Esophagus muscularis mucosa (tissue), 4 donors: Measurements from ENCODE around the gene BANK1. TPM values are rescaled to one million over a fixed set of nuclear protein-coding genes. Genes with fewer than 3 reads are reported as not detected.

Experiments
- DNase-seq: peaks from one replicate; pipeline ENCODE4 v3.0.0-alpha.2; 2017; ENCODE audit errors: extremely low spot score
- H3K27ac ChIP-seq, 4 donors: fragments of 200-600 bp; sonication (generic); replicated peaks in 1 of 4; 1 replicate in 3 of 4; 2 replicates in 1 of 4; pipeline ENCODE4 v1.5.1; 2016 to 2019; ENCODE audit warnings: mild to moderate bottlenecking in 1 of 4
- H3K27me3 ChIP-seq, 4 donors: fragments of 200-600 bp; sonication (generic); one replicate each; pipeline versions ENCODE4 v1.5.1 to v1.6.0; 2016 to 2019
- H3K36me3 ChIP-seq, 4 donors: fragments of 200-600 bp; sonication (generic); one replicate each; pipeline ENCODE4 v1.5.1; 2016 to 2019
- H3K4me1 ChIP-seq, 4 donors: fragments of 200-600 bp; sonication (generic); one replicate each; pipeline ENCODE4 v1.5.1; 2016 to 2019
- H3K4me3 ChIP-seq, 4 donors: fragments of 200-600 bp; sonication (generic); 1 replicate in 2 of 4; 2 replicates in 2 of 4; pipeline ENCODE4 v1.5.1; 2016 to 2019; ENCODE audit warnings: mild to moderate bottlenecking in 4 of 4, moderate library complexity in 1 of 4
- H3K9me3 ChIP-seq, 4 donors: fragments of 200-600 bp; sonication (generic); 1 replicate in 3 of 4; 2 replicates in 1 of 4; pipeline ENCODE4 v1.5.1; 2016 to 2019
- EP300 ChIP-seq: sonication (generic); formaldehyde crosslinking; IDR thresholded peaks from one replicate; pipeline ENCODE4 v1.6.1; 2017; ENCODE audit warnings: antibody characterized with exemption
- POLR2A ChIP-seq: fragments of 450-650 bp; IDR thresholded peaks from one replicate; pipeline ENCODE4 v1.6.1; 2017; ENCODE audit warnings: antibody characterized with exemption, moderate library complexity, mild to moderate bottlenecking, low read depth
- POLR2AphosphoS5 ChIP-seq, 2 donors: sonication (generic); formaldehyde crosslinking; IDR thresholded peaks; one replicate each; pipeline ENCODE4 v1.6.1; 2017; ENCODE audit warnings: antibody characterized with exemption in 2 of 2
- WGBS: methylation state at CpG from one replicate; pipeline ENCODE4 v1.1.5; 2018; 5-methylcytosine and 5-hydroxymethylcytosine counted together
- intact Hi-C: fragments of 100-400 bp; cut with DNase I; formaldehyde crosslinking; loops from one replicate; pipeline ENCODE4 v1.15.1; 2023
- total RNA-seq, 4 donors: library from RNA; depleted of rRNA; stranded (reverse); fragments of >200 nt; gene quantifications; one replicate each; pipeline versions ENCODE4 v1.1.0 to v1.2.1, GENCODE V29; 2016
- TF ChIP-seq, protein P1 (sequence below), 3 experiments: fragments of 200-600 bp in 2 of 3; fragments of 450-650 bp in 1 of 3; sonication (generic) in 2 of 3; IDR thresholded peaks; one replicate each; pipeline ENCODE4 v1.5.1; 2017 to 2019; ENCODE audit warnings: antibody characterized with exemption in 3 of 3, mild to moderate bottlenecking in 2 of 3, moderate library complexity in 1 of 3

BANK1 gene
- total RNA-seq, 4 donors from 2014 or later = 0.45 to 2.7 (median 0.96) TPM

DNA sequence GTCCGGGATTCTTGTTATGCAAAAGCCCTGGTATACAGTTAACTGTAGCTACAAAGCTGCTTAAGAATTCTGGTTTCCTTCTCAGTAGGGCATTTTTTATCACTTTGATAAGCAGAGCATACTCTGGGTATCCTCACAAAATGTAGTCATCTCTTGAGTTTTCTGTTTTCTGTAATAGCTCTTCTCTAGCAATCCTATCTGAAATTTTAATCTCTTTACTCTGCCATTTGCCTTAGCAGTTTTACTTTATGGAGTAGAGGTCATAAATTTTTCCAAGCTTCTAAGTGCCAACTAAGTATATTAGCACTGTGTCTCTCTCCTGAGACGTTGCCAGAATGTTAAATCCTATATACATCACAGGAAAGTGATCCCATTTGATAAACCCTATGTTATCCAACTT, 28.0 kb upstream of the BANK1 start:
- no peak overlapping the region for H3K4me3 ChIP-seq
- no peak for DNase-seq
- H3K27me3 ChIP-seq = no peaks in the 10 kb centered on the region
- peaks cover 0 to 5% (median 0%) of the 10 kb centered on the region in 4 donors for H3K9me3 ChIP-seq
- intact Hi-C loops = no loop called here
- H3K27ac ChIP-seq = no peak overlapping the region
- no peaks in the 10 kb centered on the region for H3K4me1 ChIP-seq
- H3K36me3 ChIP-seq = no peaks in the 10 kb centered on the region
- TF ChIP-seq POLR2A = no peak
- TF ChIP-seq EP300 = no peak
- TF ChIP-seq, protein P1, sequence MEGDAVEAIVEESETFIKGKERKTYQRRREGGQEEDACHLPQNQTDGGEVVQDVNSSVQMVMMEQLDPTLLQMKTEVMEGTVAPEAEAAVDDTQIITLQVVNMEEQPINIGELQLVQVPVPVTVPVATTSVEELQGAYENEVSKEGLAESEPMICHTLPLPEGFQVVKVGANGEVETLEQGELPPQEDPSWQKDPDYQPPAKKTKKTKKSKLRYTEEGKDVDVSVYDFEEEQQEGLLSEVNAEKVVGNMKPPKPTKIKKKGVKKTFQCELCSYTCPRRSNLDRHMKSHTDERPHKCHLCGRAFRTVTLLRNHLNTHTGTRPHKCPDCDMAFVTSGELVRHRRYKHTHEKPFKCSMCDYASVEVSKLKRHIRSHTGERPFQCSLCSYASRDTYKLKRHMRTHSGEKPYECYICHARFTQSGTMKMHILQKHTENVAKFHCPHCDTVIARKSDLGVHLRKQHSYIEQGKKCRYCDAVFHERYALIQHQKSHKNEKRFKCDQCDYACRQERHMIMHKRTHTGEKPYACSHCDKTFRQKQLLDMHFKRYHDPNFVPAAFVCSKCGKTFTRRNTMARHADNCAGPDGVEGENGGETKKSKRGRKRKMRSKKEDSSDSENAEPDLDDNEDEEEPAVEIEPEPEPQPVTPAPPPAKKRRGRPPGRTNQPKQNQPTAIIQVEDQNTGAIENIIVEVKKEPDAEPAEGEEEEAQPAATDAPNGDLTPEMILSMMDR (IDR thresholded peaks at IDR 0.05) = no peak
- TF ChIP-seq POLR2AphosphoS5 (IDR thresholded peaks at IDR 0.05) = no peak
- WGBS = 50% methylated on average over 2 of the region's 2 CpGs

DNA sequence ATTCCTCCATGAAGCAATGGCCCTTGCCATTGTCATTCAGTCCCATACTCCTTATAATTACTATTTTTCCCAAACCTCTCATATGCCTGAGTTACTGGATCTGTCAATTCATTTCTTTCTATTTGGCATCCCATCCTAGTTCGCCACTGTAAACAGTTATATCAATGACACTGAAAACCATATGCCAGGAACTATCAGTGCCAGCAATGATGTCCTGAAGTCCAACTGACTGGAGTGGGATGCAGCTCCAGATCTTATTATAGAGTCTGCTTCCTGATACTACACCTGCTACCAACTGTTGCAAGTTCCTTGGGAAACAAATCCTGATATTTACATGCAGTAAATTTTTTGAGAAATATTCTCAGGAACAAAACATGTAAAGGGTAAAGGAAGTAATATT, 27.0 kb upstream of the BANK1 start:
- TF ChIP-seq EP300 = no peak
- no peak for TF ChIP-seq POLR2A
- TF ChIP-seq POLR2AphosphoS5 (IDR thresholded peaks at IDR 0.05) = no peak
- TF ChIP-seq, protein P1 (IDR thresholded peaks at IDR 0.05) = no peak
- H3K9me3 ChIP-seq = peaks cover 0 to 6% (median 0%) of the 10 kb centered on the region in 4 donors
- no peaks in the 10 kb centered on the region for H3K4me1 ChIP-seq
- WGBS = 88% methylated on average over 1 of the region's 1 CpG
- intact Hi-C loops = no loop called here
- no peaks in the 10 kb centered on the region for H3K36me3 ChIP-seq
- no peaks in the 10 kb centered on the region for H3K27me3 ChIP-seq
- no peak overlapping the region for H3K27ac ChIP-seq
- no peak overlapping the region for H3K4me3 ChIP-seq
- no peak for DNase-seq

DNA sequence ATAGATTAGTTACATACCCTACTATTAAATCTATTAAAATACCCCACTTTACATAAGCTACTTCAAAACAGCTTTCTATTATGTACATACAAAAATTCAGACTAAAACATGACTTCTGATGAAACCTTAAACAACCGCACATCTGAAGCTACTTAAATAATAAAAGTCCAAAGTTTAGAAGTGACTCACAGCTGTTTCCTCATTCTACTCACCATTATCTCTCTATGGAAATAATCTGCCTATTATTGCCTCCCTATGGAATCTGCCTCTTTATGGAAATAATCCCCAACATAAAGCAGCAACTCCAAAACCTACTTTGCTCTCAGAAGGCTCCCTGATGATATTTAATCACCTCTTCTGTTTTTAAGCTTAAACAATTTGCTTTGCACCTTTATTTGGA, 15.7 kb upstream of the BANK1 start:
- no peak for TF ChIP-seq EP300
- TF ChIP-seq POLR2AphosphoS5 (IDR thresholded peaks at IDR 0.05) = no peak
- TF ChIP-seq, protein P1 (IDR thresholded peaks at IDR 0.05) = no peak
- TF ChIP-seq POLR2A = no peak
- Histone ChIP-seq H3K27me3 (no peaks in the 10 kb centered on the region), H3K27ac (no peak overlapping the region), H3K4me3 (no peak overlapping the region), H3K36me3 (no peaks in the 10 kb centered on the region), H3K9me3 (peaks cover 0 to 16% (median 8%) of the 10 kb centered on the region in 4 donors), H3K4me1 (no peaks in the 10 kb centered on the region)
- intact Hi-C loops = no loop called here
- WGBS = 67% methylated on average over 1 of the region's 1 CpG
- no peak for DNase-seq

DNA sequence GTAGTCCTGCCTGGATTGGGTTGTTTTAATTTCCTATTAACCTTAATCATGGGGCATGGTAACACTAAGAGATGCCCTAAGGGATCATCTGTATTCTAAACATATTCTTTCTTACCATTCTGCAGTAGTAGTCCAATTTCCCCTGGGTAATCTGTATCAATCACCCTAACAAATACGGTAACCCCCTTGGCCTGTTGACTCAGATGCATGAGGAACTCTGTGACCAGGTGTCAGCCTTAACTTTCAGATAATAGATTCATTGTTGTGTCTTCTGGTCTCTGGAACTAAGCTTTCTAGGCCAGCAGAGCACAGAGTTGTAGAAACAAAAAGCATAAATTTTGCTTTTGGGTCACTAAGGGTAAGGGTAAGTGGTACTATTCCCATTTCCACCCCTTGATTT, 13.1 kb upstream of the BANK1 start:
- H3K9me3 ChIP-seq = peaks cover 0 to 2% (median 2%) of the 10 kb centered on the region in 4 donors
- H3K4me1 ChIP-seq = no peaks in the 10 kb centered on the region
- H3K4me3 ChIP-seq = no peak overlapping the region
- DNase-seq = no peak
- intact Hi-C loops = no loop called here
- H3K27me3 ChIP-seq = no peaks in the 10 kb centered on the region
- H3K27ac ChIP-seq = no peak overlapping the region
- TF ChIP-seq POLR2AphosphoS5 (IDR thresholded peaks at IDR 0.05) (no peak), EP300 (no peak), POLR2A (no peak)
- TF ChIP-seq, protein P1 (IDR thresholded peaks at IDR 0.05) = no peak
- WGBS = 100% methylated on average over 1 of the region's 1 CpG
- H3K36me3 ChIP-seq = no peaks in the 10 kb centered on the region

DNA sequence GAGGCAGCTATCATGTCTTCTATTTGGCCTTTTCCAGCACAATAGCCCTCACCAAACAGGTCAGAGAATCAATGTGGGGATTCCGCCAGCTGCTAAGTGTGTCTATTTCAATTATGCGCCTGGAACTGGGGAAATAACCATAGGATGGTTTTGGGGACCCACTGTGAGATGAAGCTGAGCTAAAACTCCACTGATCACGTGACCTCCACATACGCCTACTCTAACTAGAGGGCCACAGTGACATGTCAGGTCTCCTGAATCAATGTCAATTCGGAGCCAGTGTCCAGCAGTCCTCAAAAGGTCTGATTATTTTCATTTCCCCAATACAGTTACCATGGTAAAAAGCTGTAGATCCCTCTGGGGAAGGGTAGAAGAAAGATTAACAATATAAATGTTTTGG, 10.2 kb upstream of the BANK1 start:
- no peak for DNase-seq
- no peaks in the 10 kb centered on the region for H3K27me3 ChIP-seq
- H3K4me3 ChIP-seq = no peak overlapping the region
- H3K4me1 ChIP-seq = no peaks in the 10 kb centered on the region
- 90% methylated on average over 5 of the region's 5 CpGs for WGBS
- TF ChIP-seq POLR2A = no peak
- TF ChIP-seq, protein P1 (IDR thresholded peaks at IDR 0.05) = no peak
- TF ChIP-seq EP300 = no peak
- no peak for TF ChIP-seq POLR2AphosphoS5 (IDR thresholded peaks at IDR 0.05)
- H3K9me3 ChIP-seq = no peaks in the 10 kb centered on the region
- intact Hi-C loops = no loop called here
- H3K36me3 ChIP-seq = no peaks in the 10 kb centered on the region
- H3K27ac ChIP-seq = no peak overlapping the region
